Stimulated activated naive CD8-positive, alpha-beta T cell treated with anti-CD3 and anti-CD28 coated beads, Interleukin-15, amount 100 ng/mL, for 72 hours (primary cell): Measurements from ENCODE around the gene PHF12.
"Not testable (repeated sequence)": the region's sequence is repeated elsewhere in the genome, so short reads cannot be mapped to it uniquely, and the experiment has no call there.

ENCODE experiments used
- ATAC-seq: fragments of 150-1000 bp; cut with Tn5 transposase; 2 replicates; pipeline ENCODE4 v1.10.0; 2021; ENCODE audit warnings: mild to moderate bottlenecking, moderate library complexity
- DNase-seq, 2 donors: peaks; one replicate each; pipeline ENCODE4 v3.0.0; 2021 to 2022
- H3K27ac Mint-ChIP-seq, 2 donors: one replicate each; pipeline ENCODE4 v1.8.0; 2022; ENCODE audit warnings: mild to moderate bottlenecking in 2 of 2, mixed read lengths in 2 of 2, moderate library complexity in 2 of 2
- H3K27me3 Mint-ChIP-seq: one replicate; pipeline ENCODE4 v1.8.0; 2022; ENCODE audit warnings: mixed read lengths
- H3K4me1 Mint-ChIP-seq: one replicate; pipeline ENCODE4 v1.8.0; 2022; ENCODE audit warnings: mild to moderate bottlenecking, mixed read lengths
- H3K4me3 Mint-ChIP-seq, 2 donors: one replicate each; pipeline ENCODE4 v1.8.0; 2022; ENCODE audit warnings: mild to moderate bottlenecking in 2 of 2, mixed read lengths in 2 of 2, moderate library complexity in 1 of 2
- H3K9me3 Mint-ChIP-seq, 2 donors: one replicate each; pipeline ENCODE4 v1.8.0; 2022; ENCODE audit warnings: mixed read lengths in 2 of 2

Gene PHF12

GRCh38 chr17:28896884-28897768 is 54.2 kb downstream of the PHF12 start, which contains the start of gene FLOT2:
Gene FLOT2, minus strand, starts transcription at chr17:28897733. Its CDS starts 159 bp downstream, at chr17:28897574.
- DNase-seq = peak; percentile 65 to 78
- H3K27me3 Mint-ChIP-seq = no peaks in the 10 kb centered on the region

GRCh38 chr17:28896491-28896883 is 54.8 kb downstream of the PHF12 start:
- H3K4me3 Mint-ChIP-seq = peak overlapping the region; percentile 95 to 99
- DNase-seq (no peak), ATAC-seq (no peak)
- peak overlapping the region; percentile 95 to 98 for H3K27ac Mint-ChIP-seq
- H3K4me1 Mint-ChIP-seq = peaks cover 83% of the 10 kb centered on the region
- H3K9me3 Mint-ChIP-seq = no peaks in the 10 kb centered on the region
- no peaks in the 10 kb centered on the region for H3K27me3 Mint-ChIP-seq

More at GRCh38 chr17:28896884-28897768, 54.2 kb downstream of the PHF12 start, which contains the start of gene FLOT2:
- no peaks in the 10 kb centered on the region for H3K9me3 Mint-ChIP-seq
- ATAC-seq = peak; percentile 84
- H3K4me3 Mint-ChIP-seq = peak within 1 kb of the TSS; percentile 95 to 99
- peak within 1 kb of the TSS; percentile 97 to 98 for H3K27ac Mint-ChIP-seq
- peaks cover 83% of the 10 kb centered on the region for H3K4me1 Mint-ChIP-seq

GRCh38 chr17:28895794-28896447 is 55.4 kb downstream of the PHF12 start:
- ATAC-seq (no peak), DNase-seq (no peak)
- Mint-ChIP-seq H3K4me1 (peaks cover 83% of the 10 kb centered on the region), H3K9me3 (no peaks in the 10 kb centered on the region), H3K4me3 (peak overlapping the region; percentile 95 to 99), H3K27ac (peak overlapping the region; percentile 16 to 95), H3K27me3 (no peaks in the 10 kb centered on the region)

GRCh38 chr17:28893248-28894183 is 57.8 kb downstream of the PHF12 start:
- Mint-ChIP-seq H3K4me3 (peak overlapping the region; percentile 82 to 85), H3K4me1 (peaks cover 82% of the 10 kb centered on the region), H3K27ac (peak overlapping the region; percentile 100)
- not testable (repeated sequence) for H3K27me3 Mint-ChIP-seq, H3K9me3 Mint-ChIP-seq
- DNase-seq = peak; percentile 41 to 62
- ATAC-seq = peak; percentile 54

GRCh38 chr17:28892024-28892423 is 59.3 kb downstream of the PHF12 start:
- DNase-seq = no peak
- Mint-ChIP-seq H3K4me3 (peak overlapping the region; percentile 36 to 60), H3K27me3 (no peaks in the 10 kb centered on the region), H3K27ac (peak overlapping the region; percentile 95 to 97), H3K9me3 (no peaks in the 10 kb centered on the region), H3K4me1 (peaks cover 82% of the 10 kb centered on the region)
- ATAC-seq = no peak

GRCh38 chr17:28891201-28891600 is 60.1 kb downstream of the PHF12 start:
- peak overlapping the region in 1 of 2 donors; percentile 97 for H3K27ac Mint-ChIP-seq
- peaks cover 82% of the 10 kb centered on the region for H3K4me1 Mint-ChIP-seq
- DNase-seq (no peak), ATAC-seq (no peak)
- no peaks in the 10 kb centered on the region for H3K27me3 Mint-ChIP-seq
- H3K9me3 Mint-ChIP-seq = no peaks in the 10 kb centered on the region
- H3K4me3 Mint-ChIP-seq = no peak overlapping the region

GRCh38 chr17:28889996-28890395 is 61.3 kb downstream of the PHF12 start:
- H3K27me3 Mint-ChIP-seq = no peaks in the 10 kb centered on the region
- H3K4me1 Mint-ChIP-seq = peaks cover 81% of the 10 kb centered on the region
- H3K9me3 Mint-ChIP-seq = no peaks in the 10 kb centered on the region
- DNase-seq (no peak), ATAC-seq (no peak)
- no peak overlapping the region for H3K4me3 Mint-ChIP-seq
- peak overlapping the region; percentile 78 to 94 for H3K27ac Mint-ChIP-seq

GRCh38 chr17:28888832-28889231 is 62.5 kb downstream of the PHF12 start:
- Mint-ChIP-seq H3K27me3 (no peaks in the 10 kb centered on the region), H3K27ac (peak overlapping the region; percentile 49 to 81), H3K9me3 (no peaks in the 10 kb centered on the region), H3K4me3 (no peak overlapping the region), H3K4me1 (peaks cover 79% of the 10 kb centered on the region)
- ATAC-seq (no peak), DNase-seq (no peak)

GRCh38 chr17:28887871-28888471 is 63.3 kb downstream of the PHF12 start:
- no peak for ATAC-seq
- H3K27ac Mint-ChIP-seq = no peak overlapping the region
- H3K4me3 Mint-ChIP-seq = no peak overlapping the region
- H3K4me1 Mint-ChIP-seq = peaks cover 71% of the 10 kb centered on the region
- H3K9me3 Mint-ChIP-seq = no peaks in the 10 kb centered on the region
- no peaks in the 10 kb centered on the region for H3K27me3 Mint-ChIP-seq
- no peak for DNase-seq

GRCh38 chr17:28885951-28886350 is 65.4 kb downstream of the PHF12 start:
- Mint-ChIP-seq H3K4me3 (no peak overlapping the region), H3K4me1 (peaks cover 51% of the 10 kb centered on the region), H3K9me3 (no peaks in the 10 kb centered on the region), H3K27ac (no peak overlapping the region), H3K27me3 (no peaks in the 10 kb centered on the region)
- ATAC-seq (no peak), DNase-seq (no peak)

- ATAC-seq (no peak), DNase-seq (no peak)
- Mint-ChIP-seq H3K9me3 (no peaks in the 10 kb centered on the region), H3K4me3 (no peak overlapping the region), H3K4me1 (peaks cover 45% of the 10 kb centered on the region), H3K27ac (no peak overlapping the region), H3K27me3 (no peaks in the 10 kb centered on the region)
Measured at GRCh38 chr17:28885363-28885762, 66.0 kb downstream of the PHF12 start.

GRCh38 chr17:28883967-28884702 is 67.2 kb downstream of the PHF12 start:
- H3K27ac Mint-ChIP-seq = peak overlapping the region in 1 of 2 donors; percentile 56
- DNase-seq = no peak
- H3K27me3 Mint-ChIP-seq = no peaks in the 10 kb centered on the region
- no peak overlapping the region for H3K4me3 Mint-ChIP-seq
- H3K4me1 Mint-ChIP-seq = peaks cover 36% of the 10 kb centered on the region
- H3K9me3 Mint-ChIP-seq = no peaks in the 10 kb centered on the region
- no peak for ATAC-seq

- Mint-ChIP-seq H3K27ac (no peak overlapping the region), H3K4me1 (peaks cover 36% of the 10 kb centered on the region)
- DNase-seq = no peak
Measured at GRCh38 chr17:28882154-28882895, 69.0 kb downstream of the PHF12 start.

More at GRCh38 chr17:28882154-28882895, 69.0 kb downstream of the PHF12 start:
- Mint-ChIP-seq H3K9me3 (no peaks in the 10 kb centered on the region), H3K27me3 (no peaks in the 10 kb centered on the region), H3K4me3 (no peak overlapping the region)
- ATAC-seq = no peak
